GM18873 (cell line): ENCODE results near the gene TRPV3.
"Not testable (repeated sequence)": the region's sequence is repeated elsewhere in the genome, so short reads cannot be mapped to it uniquely, and the experiment has no call there.

Source experiments
- ATAC-seq: cut with Tn5 transposase; IDR thresholded peaks from one replicate; pipeline ENCODE4 v1.9.1; 2021; ENCODE audit warnings: mild to moderate bottlenecking, moderate library complexity, moderate number of reproducible peaks; ENCODE audit not compliant: unreplicated experiment, low FRiP score

TRPV3 gene

GRCh38 chr17:3557768-3558583 lies at the start of gene TRPV3:
Gene TRPV3 (minus strand): TSS chr17:3557812. CDS start chr17:3554850, 2,962 bp downstream.
- no peak for ATAC-seq

- no peak for ATAC-seq
Measured at GRCh38 chr17:3603870-3604259, 46.3 kb upstream of the TRPV3 start.

- ATAC-seq, result no peak
Measured at GRCh38 chr17:3603119-3603869, 45.7 kb upstream of the TRPV3 start.

- ATAC-seq, result no peak
Measured at GRCh38 chr17:3602499-3602898, 44.9 kb upstream of the TRPV3 start.

GRCh38 chr17:3600529-3601205 lies 43.1 kb upstream of the TRPV3 start:
- ATAC-seq, result no peak

GRCh38 chr17:3598078-3598477 lies 40.5 kb upstream of the TRPV3 start:
- ATAC-seq, result no peak

GRCh38 chr17:3596804-3597464 lies 39.3 kb upstream of the TRPV3 start:
- ATAC-seq, result no peak

GRCh38 chr17:3594976-3595375 lies 37.4 kb upstream of the TRPV3 start:
- ATAC-seq, result no peak

- ATAC-seq, result no peak
Measured at GRCh38 chr17:3594051-3594800, 36.6 kb upstream of the TRPV3 start.

GRCh38 chr17:3593384-3593783 lies 35.8 kb upstream of the TRPV3 start:
- no peak for ATAC-seq

GRCh38 chr17:3592216-3592860 lies 34.7 kb upstream of the TRPV3 start:
- ATAC-seq, result no peak

GRCh38 chr17:3590768-3591167 lies 33.2 kb upstream of the TRPV3 start:
- no peak for ATAC-seq

GRCh38 chr17:3590231-3590630 lies 32.6 kb upstream of the TRPV3 start:
- ATAC-seq, result no peak

- ATAC-seq, result no peak
Measured at GRCh38 chr17:3589784-3590183, 32.2 kb upstream of the TRPV3 start.

GRCh38 chr17:3585826-3586225 lies 28.2 kb upstream of the TRPV3 start:
- no peak for ATAC-seq

GRCh38 chr17:3583456-3583855 lies 25.8 kb upstream of the TRPV3 start:
- no peak for ATAC-seq

- no peak for ATAC-seq
Measured at GRCh38 chr17:3582915-3583314, 25.3 kb upstream of the TRPV3 start.

GRCh38 chr17:3578667-3579066 lies 21.1 kb upstream of the TRPV3 start:
- not testable (repeated sequence) for ATAC-seq

GRCh38 chr17:3576970-3577369 lies 19.4 kb upstream of the TRPV3 start:
- no peak for ATAC-seq

- no peak for ATAC-seq
Measured at GRCh38 chr17:3575511-3575910, 17.9 kb upstream of the TRPV3 start.
